Measurements from ENCODE around the gene LANCL2. TPM values are rescaled to one million over a fixed set of nuclear protein-coding genes. Genes with fewer than 3 reads are reported as not detected.

Gene LANCL2
- total and polyA plus RNA-seq, 2 of the 4 experiments (the other 2 are of a cell fraction), result 11.7 to 17.9 TPM

DNA sequence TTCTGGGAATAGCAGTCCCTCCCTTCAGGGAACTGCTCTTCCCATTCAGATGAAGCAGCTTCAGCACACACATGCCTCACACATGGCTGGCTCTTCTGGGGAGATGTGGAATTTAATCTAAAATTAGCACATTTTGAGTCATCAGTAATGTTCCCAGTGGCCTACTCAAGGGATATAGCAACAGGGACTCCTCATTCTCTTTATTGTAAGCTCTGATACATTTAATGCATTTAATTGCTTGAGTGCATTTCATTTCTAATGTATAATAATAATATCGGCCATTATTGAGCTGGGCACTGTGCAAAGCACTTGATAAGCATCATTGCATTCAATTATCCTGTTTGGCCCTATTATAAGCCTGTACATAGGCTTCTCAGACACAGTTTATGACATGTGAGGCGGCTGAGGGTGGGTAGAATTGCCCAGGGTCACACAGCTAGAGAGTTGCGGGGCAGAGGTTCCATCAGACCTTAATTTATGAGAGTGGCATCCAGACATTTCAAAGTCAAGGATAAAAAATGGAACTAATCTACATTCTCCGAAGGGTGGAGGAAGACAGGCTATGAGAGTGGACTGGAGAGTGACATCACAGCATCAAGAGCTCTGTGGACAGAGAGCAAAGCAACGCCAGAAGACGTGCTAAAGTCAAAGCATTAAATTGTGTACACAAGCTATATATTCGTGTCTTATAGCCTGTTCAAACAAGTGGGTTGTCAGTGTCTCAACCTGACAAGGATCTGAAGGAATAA lies 76.8 kb downstream of the LANCL2 start:
- Histone ChIP-seq H3K79me1 (ENCODE audit: low read depth in 1 of 2, low read length in 2 of 2) (no peaks in the 10 kb centered on the region; a peak in 1 of 4 replicates), H3K9ac (ENCODE audit: low read depth, low read length) (no peak overlapping the region), H3K36me3 (ENCODE audit: control insufficient read depth, insufficient read depth, low read length) (no peaks in the 10 kb centered on the region), H3K23ac (ENCODE audit: low read depth, low read length) (no peak overlapping the region), H3K18ac (ENCODE audit: low read depth, low read length) (no peak overlapping the region; the same call in 1 of the 2 replicates), H3K56ac (ENCODE audit: extremely low read depth, insufficient read depth, low read length) (no peak overlapping the region), H2AK5ac (ENCODE audit: low read depth, low read length) (no peak overlapping the region), H4K8ac (ENCODE audit: low read depth in 2 of 2, low read length in 2 of 2) (no peak overlapping the region), H2BK120ac (ENCODE audit: low read depth, low read length) (no peak overlapping the region), H3K4ac (ENCODE audit: low read depth, low read length) (peak overlapping the region; percentile 10; the same call in 1 of the 2 replicates), H2BK20ac (ENCODE audit: low read depth, low read length) (no peak overlapping the region), H3K27me3 (ENCODE audit: control insufficient read depth, insufficient read depth, low read length) (no peaks in the 10 kb centered on the region), H4K91ac (ENCODE audit: insufficient read depth, low read depth, low read length) (no peak overlapping the region; the same call in 1 of the 2 replicates), H2BK15ac (ENCODE audit: low read depth, low read length) (no peak overlapping the region; the same call in 2 of the 3 replicates), H2BK5ac (ENCODE audit: low read depth, low read length, poor library complexity, severe bottlenecking) (peak overlapping the region; percentile 10), H2AK9ac (replicated peaks; ENCODE audit: low read depth, low read length, poor library complexity) (no peak overlapping the region), H4K5ac (ENCODE audit: low read depth, low read length) (no peak overlapping the region; the same call in 1 of the 2 replicates), H3K4me2 (ENCODE audit: low read depth, low read length) (no peak overlapping the region), H3K9me1 (ENCODE audit: insufficient read depth, low read length) (peaks cover 4% of the 10 kb centered on the region; the same call in 1 of the 2 replicates), H3K14ac (replicated peaks; ENCODE audit: low read depth, low read length) (0 out of 2 replicates have a peak overlapping the region, but pooled peaks have one; percentile 28), H2AFZ (replicated peaks; ENCODE audit: low read length, poor library complexity) (no peak overlapping the region), H3K4me1 (ENCODE audit: control insufficient read depth, insufficient read depth, low read length) (peaks cover 11% of the 10 kb centered on the region), H3K9me3 (ENCODE audit: control insufficient read depth, insufficient read depth, low read length) (no peaks in the 10 kb centered on the region), H4K20me1 (ENCODE audit: insufficient read depth, low read length) (no peaks in the 10 kb centered on the region), H3K4me3 (ENCODE audit: insufficient read depth, low read depth, low read length) (no peak overlapping the region), H3K27ac (ENCODE audit: insufficient read depth, low read length) (no peak overlapping the region)
- WGBS, 2 experiments (ENCODE audit: extremely low coverage in 2 of 2, insufficient read length in 1 of 2), result 89% methylated on average over 3 of the region's 7 CpGs; no CpG with 5 or more reads in 1 of the 2 experiments
- in situ Hi-C loops (cut with MboI; ENCODE audit: low sequenced_read_pairs), result loop anchor here (25.0 kb wide), 1 partner anchor 520 kb away; the partner anchor contains the start of genes MRPS17 and NIPSNAP2
- no TSS peak for BruUV-seq (replicated peaks)
- ATAC-seq (ENCODE audit: low read depth) (peak; percentile 78), DNase-seq (peak; percentile 85)
- dilution Hi-C loops (cut with HindIII; ENCODE audit: low sequenced_read_pairs, unreplicated experiment), result no loop called here
- CTCF ChIA-PET, result interaction anchor here (1.1 kb wide), 1 partner anchor 18 kb away, joined by 3 read pairs; no protein-coding TSS in a partner anchor
- POLR2A ChIA-PET (ENCODE audit: unreplicated experiment), result no interaction called here
- intact Hi-C loops (cut with micrococcal nuclease), result no loop called here
- no peak for TF ChIP-seq RCOR1 (IDR thresholded peaks at IDR 0.05; ENCODE audit: insufficient replicate concordance, low read length)
- peak; percentile 21; the same call in 1 of the 2 replicates for TF ChIP-seq FOS (IDR thresholded peaks at IDR 0.05; ENCODE audit: low read depth, low read length)
- no peak for TF ChIP-seq RAD21 (IDR thresholded peaks at IDR 0.05; ENCODE audit: low read length)
- no peak for TF ChIP-seq POLR2A (IDR thresholded peaks at IDR 0.05; ENCODE audit: low read depth, low read length)
- no peak for TF ChIP-seq MAFK (IDR thresholded peaks at IDR 0.05; ENCODE audit: low read depth, low read length)
- no peak for TF ChIP-seq CEBPB (IDR thresholded peaks at IDR 0.05; ENCODE audit: low read depth, low read length)
- TF ChIP-seq MXI1 (IDR thresholded peaks at IDR 0.05; ENCODE audit: borderline replicate concordance, low read depth, low read length), result peak; percentile 55; the same call in 1 of the 2 replicates

Data from IMR-90 (cell line).